Stimulated activated naive CD8-positive, alpha-beta T cell treated with anti-CD3 and anti-CD28 coated beads, Interleukin-15, amount 100 ng/mL, for 72 hours (primary cell): ENCODE results near the gene RALGAPA1.
"Not testable (repeated sequence)": the region's sequence is repeated elsewhere in the genome, so short reads cannot be mapped to it uniquely, and the experiment has no call there.

Experiments
- ATAC-seq: fragments of 150-1000 bp; cut with Tn5 transposase; 2 replicates; pipeline ENCODE4 v1.10.0; 2021; ENCODE audit warnings: mild to moderate bottlenecking, moderate library complexity
- DNase-seq, 2 donors: peaks; one replicate each; pipeline ENCODE4 v3.0.0; 2021 to 2022
- H3K27ac Mint-ChIP-seq, 2 donors: one replicate each; pipeline ENCODE4 v1.8.0; 2022; ENCODE audit warnings: mild to moderate bottlenecking in 2 of 2, mixed read lengths in 2 of 2, moderate library complexity in 2 of 2
- H3K27me3 Mint-ChIP-seq: one replicate; pipeline ENCODE4 v1.8.0; 2022; ENCODE audit warnings: mixed read lengths
- H3K4me1 Mint-ChIP-seq: one replicate; pipeline ENCODE4 v1.8.0; 2022; ENCODE audit warnings: mild to moderate bottlenecking, mixed read lengths
- H3K4me3 Mint-ChIP-seq, 2 donors: one replicate each; pipeline ENCODE4 v1.8.0; 2022; ENCODE audit warnings: mild to moderate bottlenecking in 2 of 2, mixed read lengths in 2 of 2, moderate library complexity in 1 of 2
- H3K9me3 Mint-ChIP-seq, 2 donors: one replicate each; pipeline ENCODE4 v1.8.0; 2022; ENCODE audit warnings: mixed read lengths in 2 of 2

RALGAPA1 gene

GRCh38 chr14:35653045-35653444 is 156.1 kb downstream of the RALGAPA1 start:
- Mint-ChIP-seq H3K4me1 (no peaks in the 10 kb centered on the region), H3K9me3 (no peaks in the 10 kb centered on the region), H3K27me3 (no peaks in the 10 kb centered on the region), H3K4me3 (no peak overlapping the region), H3K27ac (no peak overlapping the region)
- ATAC-seq (no peak), DNase-seq (no peak)

GRCh38 chr14:35643513-35643912 is 165.6 kb downstream of the RALGAPA1 start:
- DNase-seq: no peak
- H3K27me3 Mint-ChIP-seq: no peaks in the 10 kb centered on the region
- H3K27ac Mint-ChIP-seq: no peak overlapping the region
- H3K4me1 Mint-ChIP-seq: no peaks in the 10 kb centered on the region
- peaks cover 21 to 25% of the 10 kb centered on the region in 2 donors for H3K9me3 Mint-ChIP-seq
- no peak overlapping the region for H3K4me3 Mint-ChIP-seq
- no peak for ATAC-seq

GRCh38 chr14:35637851-35638250 is 171.2 kb downstream of the RALGAPA1 start:
- peaks cover 6 to 9% of the 10 kb centered on the region in 2 donors for H3K9me3 Mint-ChIP-seq
- DNase-seq: no peak
- H3K4me3 Mint-ChIP-seq: no peak overlapping the region
- no peaks in the 10 kb centered on the region for H3K27me3 Mint-ChIP-seq
- no peak for ATAC-seq
- no peaks in the 10 kb centered on the region for H3K4me1 Mint-ChIP-seq
- no peak overlapping the region for H3K27ac Mint-ChIP-seq

DNA sequence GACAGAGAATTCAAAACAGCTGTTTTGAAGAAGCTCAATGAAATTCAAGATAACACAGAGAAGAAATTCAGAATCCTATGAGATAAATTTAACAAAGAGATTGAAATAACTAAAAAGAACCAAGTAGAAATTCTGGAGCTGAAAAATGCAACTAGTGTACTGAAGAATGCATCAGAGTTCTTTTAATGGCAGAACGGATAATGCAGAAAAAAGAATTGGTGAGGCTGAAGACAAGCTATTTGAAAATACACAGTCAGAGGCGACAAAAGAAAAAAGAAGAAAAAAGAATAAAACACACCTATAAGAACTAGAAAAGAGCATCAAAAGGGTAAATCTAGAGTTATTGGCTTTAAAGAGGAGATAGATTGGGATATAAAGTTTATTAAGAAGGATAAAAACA is 171.8 kb downstream of the RALGAPA1 start:
- Mint-ChIP-seq H3K27ac (no peak overlapping the region), H3K4me3 (no peak overlapping the region), H3K27me3 (no peaks in the 10 kb centered on the region), H3K9me3 (peaks cover 4 to 6% of the 10 kb centered on the region in 2 donors), H3K4me1 (no peaks in the 10 kb centered on the region)
- DNase-seq: no peak
- no peak for ATAC-seq

DNA sequence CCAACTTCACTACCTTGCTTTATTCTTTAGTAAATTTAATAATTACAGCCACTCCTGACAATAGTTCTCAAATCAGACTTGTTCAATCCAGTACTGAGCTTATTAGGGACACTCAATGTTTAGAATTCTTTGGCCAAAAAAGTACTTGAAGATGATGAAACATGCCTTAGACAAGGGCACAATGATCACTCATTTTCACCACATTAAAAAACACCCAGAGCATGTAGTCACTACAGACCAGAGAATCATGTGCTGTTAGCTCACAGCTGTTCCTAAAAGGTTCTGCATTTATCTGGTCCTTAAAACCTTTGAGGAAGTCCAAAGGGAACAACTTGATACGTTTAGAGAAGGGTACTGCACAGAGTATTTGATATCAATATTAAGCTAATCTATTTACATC is 176.4 kb downstream of the RALGAPA1 start:
- DNase-seq (no peak), ATAC-seq (no peak)
- Mint-ChIP-seq H3K4me1 (no peaks in the 10 kb centered on the region), H3K4me3 (no peak overlapping the region), H3K27me3 (no peaks in the 10 kb centered on the region), H3K27ac (no peak overlapping the region), H3K9me3 (no peaks in the 10 kb centered on the region)

- Mint-ChIP-seq H3K4me3 (no peak overlapping the region), H3K27me3 (no peaks in the 10 kb centered on the region), H3K9me3 (no peaks in the 10 kb centered on the region), H3K4me1 (no peaks in the 10 kb centered on the region), H3K27ac (no peak overlapping the region)
- ATAC-seq (no peak), DNase-seq (no peak)
These were observed 176.8 kb downstream of the RALGAPA1 start for GRCh38 chr14:35632271-35632670.

DNA sequence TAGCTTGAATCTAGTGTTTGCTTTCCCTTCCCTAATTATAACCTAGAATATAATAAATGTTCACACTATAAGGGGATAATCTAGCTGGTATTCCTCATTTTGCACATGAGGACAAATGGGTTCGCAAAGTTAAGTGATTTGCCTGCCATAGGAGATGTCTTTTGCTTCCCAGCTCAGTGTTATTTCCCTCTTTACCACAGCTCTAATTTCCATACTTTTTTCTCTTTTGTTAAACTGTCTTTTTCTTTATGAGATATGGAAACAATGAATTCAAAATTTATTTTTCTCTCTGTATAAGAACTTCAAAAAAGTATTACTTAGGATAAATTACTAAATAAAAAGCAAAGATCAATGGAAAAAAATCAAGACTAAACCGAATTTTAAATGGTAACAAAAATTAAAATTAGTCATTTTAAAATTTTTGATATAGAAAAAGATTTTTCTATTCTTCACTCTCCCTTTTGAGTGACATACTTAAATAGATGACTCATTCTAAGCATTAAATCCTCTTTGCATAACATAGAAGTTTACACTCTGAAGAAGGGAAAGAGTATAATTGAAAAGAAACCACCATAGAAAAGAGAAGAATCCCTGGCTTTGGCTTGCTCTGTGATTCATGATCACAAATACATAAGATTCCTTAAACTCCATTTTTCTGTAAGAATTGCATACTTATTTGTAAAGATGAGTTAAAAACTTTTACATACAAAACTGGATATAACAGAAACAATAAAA is 177.9 kb downstream of the RALGAPA1 start:
- Mint-ChIP-seq H3K4me3 (no peak overlapping the region), H3K9me3 (no peaks in the 10 kb centered on the region), H3K27me3 (no peaks in the 10 kb centered on the region), H3K27ac (no peak overlapping the region), H3K4me1 (no peaks in the 10 kb centered on the region)
- ATAC-seq (no peak), DNase-seq (no peak)

DNA sequence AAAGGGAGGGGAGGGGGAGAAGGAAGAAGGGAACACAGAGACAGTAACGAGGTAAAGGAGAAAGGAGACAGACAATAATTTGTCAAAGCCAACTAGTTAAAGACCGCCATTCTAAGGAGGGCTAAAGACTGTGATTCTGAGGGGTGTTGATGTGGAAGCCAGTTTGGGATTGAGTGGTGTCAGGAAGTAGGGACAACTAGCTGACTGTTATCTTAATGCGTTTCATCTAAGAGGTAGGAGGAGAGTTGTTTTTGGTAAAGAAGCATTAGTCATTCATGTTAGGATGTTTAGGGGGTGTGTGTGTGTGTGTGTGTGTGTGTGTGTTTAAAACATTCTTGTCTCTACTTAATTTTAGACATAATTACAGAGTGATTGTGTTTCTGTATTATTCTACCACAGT is 180.1 kb downstream of the RALGAPA1 start:
- ATAC-seq (no peak), DNase-seq (no peak)
- no peak overlapping the region for H3K4me3 Mint-ChIP-seq
- peaks cover 7% of the 10 kb centered on the region for H3K4me1 Mint-ChIP-seq
- no peaks in the 10 kb centered on the region for H3K9me3 Mint-ChIP-seq
- no peaks in the 10 kb centered on the region for H3K27me3 Mint-ChIP-seq
- no peak overlapping the region for H3K27ac Mint-ChIP-seq

GRCh38 chr14:35626947-35627346 is 182.1 kb downstream of the RALGAPA1 start:
- not testable (repeated sequence) for H3K27me3 Mint-ChIP-seq, H3K27ac Mint-ChIP-seq, H3K4me3 Mint-ChIP-seq

GRCh38 chr14:35621996-35622395 is 187.1 kb downstream of the RALGAPA1 start:
- not testable (repeated sequence) for H3K9me3 Mint-ChIP-seq, DNase-seq, H3K27ac Mint-ChIP-seq, ATAC-seq, H3K27me3 Mint-ChIP-seq, H3K4me1 Mint-ChIP-seq, H3K4me3 Mint-ChIP-seq

More at GRCh38 chr14:35626947-35627346, 182.1 kb downstream of the RALGAPA1 start:
- not testable (repeated sequence) for H3K9me3 Mint-ChIP-seq, H3K4me1 Mint-ChIP-seq, DNase-seq, ATAC-seq

- ATAC-seq, DNase-seq, H3K27ac Mint-ChIP-seq, H3K9me3 Mint-ChIP-seq, H3K4me3 Mint-ChIP-seq, H3K4me1 Mint-ChIP-seq, H3K27me3 Mint-ChIP-seq: not testable (repeated sequence)
These were observed 189.1 kb downstream of the RALGAPA1 start for GRCh38 chr14:35619998-35620397.

GRCh38 chr14:35619461-35619860 is 189.6 kb downstream of the RALGAPA1 start:
- not testable (repeated sequence) for H3K27ac Mint-ChIP-seq, H3K9me3 Mint-ChIP-seq, ATAC-seq, H3K4me1 Mint-ChIP-seq, H3K27me3 Mint-ChIP-seq, H3K4me3 Mint-ChIP-seq, DNase-seq

DNA sequence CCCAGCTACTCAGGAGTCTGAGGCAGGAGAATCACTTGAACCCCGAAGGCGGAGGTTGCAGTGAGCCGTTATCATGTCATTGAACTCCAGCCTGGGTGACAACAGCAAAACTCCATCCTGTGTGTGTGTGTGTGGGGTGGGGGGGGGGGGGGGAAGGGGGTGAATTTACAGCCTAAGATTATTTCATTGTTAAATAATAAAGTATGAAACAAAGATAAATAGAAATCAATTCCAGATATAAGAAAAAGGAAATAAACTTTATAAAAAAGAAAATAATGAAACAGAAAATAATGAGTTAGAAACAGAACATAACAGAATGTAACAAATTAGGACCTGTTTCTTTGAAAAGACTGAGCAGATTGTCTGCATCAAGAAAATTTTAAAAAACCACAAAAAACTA is 191.6 kb downstream of the RALGAPA1 start:
- H3K4me1 Mint-ChIP-seq: no peaks in the 10 kb centered on the region
- H3K4me3 Mint-ChIP-seq: no peak overlapping the region
- no peaks in the 10 kb centered on the region for H3K27me3 Mint-ChIP-seq
- no peak for ATAC-seq
- no peak for DNase-seq
- no peaks in the 10 kb centered on the region for H3K9me3 Mint-ChIP-seq
- no peak overlapping the region for H3K27ac Mint-ChIP-seq

DNA sequence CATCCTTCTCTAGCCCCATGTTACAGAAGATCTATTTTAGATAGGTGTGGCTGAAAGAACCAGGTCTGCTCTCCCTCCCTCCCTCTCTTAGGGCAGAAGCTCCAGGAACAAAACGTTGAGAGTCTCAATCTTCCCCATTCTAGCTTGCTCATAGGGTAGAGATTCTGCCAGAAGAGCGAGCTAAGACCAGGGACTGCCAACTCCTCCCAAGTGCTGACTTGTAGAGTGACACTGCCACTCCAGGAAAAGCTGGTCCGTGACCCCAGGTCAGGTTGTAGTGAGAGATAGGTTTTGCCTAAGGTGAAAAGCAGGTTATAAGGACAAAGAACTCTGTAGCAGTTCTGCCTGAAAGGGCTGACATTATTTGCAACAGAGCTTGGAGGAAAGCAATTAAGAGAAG is 201.7 kb downstream of the RALGAPA1 start:
- Mint-ChIP-seq H3K4me3 (no peak overlapping the region), H3K27me3 (no peaks in the 10 kb centered on the region), H3K4me1 (no peaks in the 10 kb centered on the region), H3K9me3 (peaks cover 0 to 7% of the 10 kb centered on the region in 2 donors), H3K27ac (no peak overlapping the region)
- ATAC-seq (no peak), DNase-seq (no peak)

- H3K4me3 Mint-ChIP-seq: no peak overlapping the region
- DNase-seq (no peak), ATAC-seq (no peak)
- H3K9me3 Mint-ChIP-seq: peaks cover 7 to 8% of the 10 kb centered on the region in 2 donors
- no peaks in the 10 kb centered on the region for H3K4me1 Mint-ChIP-seq
- H3K27me3 Mint-ChIP-seq: no peaks in the 10 kb centered on the region
- no peak overlapping the region for H3K27ac Mint-ChIP-seq
These were observed 208.8 kb downstream of the RALGAPA1 start for GRCh38 chr14:35600253-35600652.

- no peak overlapping the region for H3K4me3 Mint-ChIP-seq
- no peaks in the 10 kb centered on the region for H3K27me3 Mint-ChIP-seq
- no peak for DNase-seq
- H3K9me3 Mint-ChIP-seq: peaks cover 5 to 7% of the 10 kb centered on the region in 2 donors
- H3K27ac Mint-ChIP-seq: no peak overlapping the region
- ATAC-seq: no peak
- H3K4me1 Mint-ChIP-seq: no peaks in the 10 kb centered on the region
These were observed 214.5 kb downstream of the RALGAPA1 start for GRCh38 chr14:35594616-35595015.

DNA sequence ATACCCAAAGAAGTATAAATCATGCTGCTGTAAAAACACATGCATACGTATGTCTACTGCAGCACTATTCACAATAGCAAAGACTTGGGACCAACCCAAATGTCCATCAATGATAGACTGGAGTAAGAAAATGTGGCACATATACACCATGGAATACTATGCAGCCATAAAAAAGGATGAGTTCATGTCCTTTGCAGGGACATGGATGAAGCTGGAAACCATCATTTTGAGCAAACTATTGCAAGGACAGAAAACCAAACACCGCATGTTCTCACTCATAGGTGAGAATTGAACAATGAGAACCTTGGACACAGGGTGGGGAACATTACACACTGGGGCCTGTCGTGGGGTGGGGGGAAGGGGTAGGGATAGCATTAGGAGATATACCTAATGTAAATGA is 221.7 kb downstream of the RALGAPA1 start:
- not testable (repeated sequence) for H3K9me3 Mint-ChIP-seq, H3K27me3 Mint-ChIP-seq, H3K4me3 Mint-ChIP-seq, DNase-seq, ATAC-seq, H3K27ac Mint-ChIP-seq, H3K4me1 Mint-ChIP-seq
